Body of pancreas (tissue), 4 donors: ENCODE results near the gene RAB44.

Source experiments
- CTCF ChIP-seq, 7 experiments: fragments of 450-650 bp in 4 of 7; fragments of 200-600 bp in 3 of 7; sonication (generic) in 3 of 7; IDR thresholded peaks; one replicate each; pipeline ENCODE4 v1.5.1; 2016 to 2019; ENCODE audit warnings: antibody characterized with exemption in 7 of 7
- POLR2A ChIP-seq, 3 donors: fragments of 450-650 bp; IDR thresholded peaks; one replicate each; pipeline ENCODE4 v1.6.1; 2016; ENCODE audit warnings: antibody characterized with exemption in 3 of 3, mild to moderate bottlenecking in 2 of 3

GRCh38 chr6:36766399-36766945, 68.8 kb downstream of the RAB44 start:
- no peak for TF ChIP-seq POLR2A (IDR thresholded peaks at IDR 0.05)
- TF ChIP-seq CTCF (IDR thresholded peaks at IDR 0.05): no peak
